ENCODE data around the gene XYLB.

GRCh38 chr3:38397320-38397719 lies 50.7 kb downstream of the XYLB start:
- TF ChIP-seq POLR2AphosphoS5 (IDR thresholded peaks at IDR 0.05) (no peak), POLR2A (IDR thresholded peaks at IDR 0.05) (no peak), CTCF (IDR thresholded peaks at IDR 0.05) (no peak), EP300 (IDR thresholded peaks at IDR 0.05) (no peak)

Measured in suprapubic skin (tissue), 4 donors.